Measurements from ENCODE around the gene HMX1. TPM values are rescaled to one million over a fixed set of nuclear protein-coding genes. Genes with fewer than 3 reads are reported as not detected.

Gene HMX1
- polyA plus RNA-seq, 1 of the 3 experiments (the other 2 are of a cell fraction) = 0.20 TPM

GRCh38 chr4:8851321-8852117, 20.1 kb downstream of the HMX1 start:
- no peak for DNase-seq
- H3K4me2 ChIP-seq = no peak overlapping the region
- CTCF ChIA-PET = no interaction called here
- peaks cover 0 to 4% of the 10 kb centered on the region in 2 experiments; a peak in 1 of 4 replicates for H3K4me1 ChIP-seq (ENCODE audit: control insufficient read depth in 1 of 2, insufficient read depth in 2 of 2, low read depth in 1 of 2, low read length in 1 of 2)
- no peaks in the 10 kb centered on the region for H4K20me1 ChIP-seq (ENCODE audit: insufficient read depth)
- H3F3A ChIP-seq (replicated peaks; ENCODE audit: insufficient read depth) = no peaks in the 10 kb centered on the region
- TF ChIP-seq EZH2phosphoT487 (IDR thresholded peaks at IDR 0.05; ENCODE audit: borderline replicate concordance, low read depth) (no peak), PBX3 (IDR thresholded peaks at IDR 0.05) (no peak), FOSL2 (IDR thresholded peaks at IDR 0.05; ENCODE audit: borderline replicate concordance, low read depth) (no peak), MAX (IDR thresholded peaks at IDR 0.05; ENCODE audit: low read depth) (no peak), MXI1 (IDR thresholded peaks at IDR 0.05; ENCODE audit: low read depth, low read length) (no peak), GATA2 (CRISPR knock-in tag; IDR thresholded peaks at IDR 0.05) (no peak), TAF1 (IDR thresholded peaks at IDR 0.05; ENCODE audit: borderline replicate concordance, low read depth, low read length) (no peak), RFX5 (IDR thresholded peaks at IDR 0.05; ENCODE audit: low read length) (no peak), TCF12 (IDR thresholded peaks at IDR 0.05) (no peak), IRF3 (IDR thresholded peaks at IDR 0.05; ENCODE audit: low read depth, low read length) (no peak), SIN3A (IDR thresholded peaks at IDR 0.05; ENCODE audit: borderline replicate concordance, low read depth, low read length) (no peak)
- no peak overlapping the region for H3K9ac ChIP-seq
- H3K9me3 ChIP-seq = no peaks in the 10 kb centered on the region
- no peak overlapping the region for H2AFZ ChIP-seq (ENCODE audit: low read depth)
- no peaks in the 10 kb centered on the region for H3K9me2 ChIP-seq
- POLR2A ChIA-PET = interaction anchor here (0.6 kb wide), 1 partner anchor 177 kb away, joined by 3 read pairs; no protein-coding TSS in a partner anchor
- H3K36me3 ChIP-seq (replicated peaks in 1 of 2; ENCODE audit: control insufficient read depth in 1 of 2, insufficient read depth in 2 of 2, low read length in 1 of 2) = no peaks in the 10 kb centered on the region
- H3K27me3 ChIP-seq (ENCODE audit: insufficient read depth) = no peaks in the 10 kb centered on the region
- 51% methylated on average over 11 of the region's 20 CpGs for WGBS (ENCODE audit: low lambda C conversion rate)
- no peaks in the 10 kb centered on the region for H3K79me2 ChIP-seq (ENCODE audit: insufficient read depth)
- no peak overlapping the region for H3K27ac ChIP-seq (ENCODE audit: low read depth in 2 of 2, low read length in 1 of 2)
- H3K4me3 ChIP-seq (ENCODE audit: low read depth in 2 of 2, low read length in 1 of 2) = no peak overlapping the region

- Histone ChIP-seq H3K27me3 (ENCODE audit: insufficient read depth) (no peaks in the 10 kb centered on the region), H3K27ac (ENCODE audit: low read depth in 2 of 2, low read length in 1 of 2) (no peak overlapping the region), H2AFZ (ENCODE audit: low read depth) (no peak overlapping the region), H3K79me2 (ENCODE audit: insufficient read depth) (no peaks in the 10 kb centered on the region), H3K9me2 (no peaks in the 10 kb centered on the region), H3K36me3 (replicated peaks in 1 of 2; ENCODE audit: control insufficient read depth in 1 of 2, insufficient read depth in 2 of 2, low read length in 1 of 2) (no peaks in the 10 kb centered on the region), H3K4me2 (no peak overlapping the region), H3K4me3 (ENCODE audit: low read depth in 2 of 2, low read length in 1 of 2) (no peak overlapping the region), H3K9ac (no peak overlapping the region), H3K9me3 (no peaks in the 10 kb centered on the region), H4K20me1 (ENCODE audit: insufficient read depth) (no peaks in the 10 kb centered on the region), H3K4me1 (ENCODE audit: control insufficient read depth in 1 of 2, insufficient read depth in 2 of 2, low read depth in 1 of 2, low read length in 1 of 2) (peaks cover 0 to 4% of the 10 kb centered on the region in 2 experiments; a peak in 1 of 4 replicates), H3F3A (replicated peaks; ENCODE audit: insufficient read depth) (no peaks in the 10 kb centered on the region)
- ChIA-PET CTCF (no interaction called here), POLR2A (no interaction called here)
- no peak for DNase-seq
- WGBS (ENCODE audit: low lambda C conversion rate) = 36% methylated on average over 2 of the region's 8 CpGs
- TF ChIP-seq IRF3 (IDR thresholded peaks at IDR 0.05; ENCODE audit: low read depth, low read length) = no peak
- no peak for TF ChIP-seq MEF2A (IDR thresholded peaks at IDR 0.05; ENCODE audit: borderline replicate concordance, low read depth)
- no peak for TF ChIP-seq TEAD4 (IDR thresholded peaks at IDR 0.05; ENCODE audit: borderline replicate concordance, insufficient read depth)
- TF ChIP-seq ELF1 (IDR thresholded peaks at IDR 0.05) = no peak
- TF ChIP-seq RCOR1 (IDR thresholded peaks at IDR 0.05; ENCODE audit: low read length) = no peak
- TF ChIP-seq ZBTB33 (IDR thresholded peaks at IDR 0.05; ENCODE audit: borderline replicate concordance, low read depth) = no peak
- no peak for TF ChIP-seq FOSL2 (IDR thresholded peaks at IDR 0.05; ENCODE audit: borderline replicate concordance, low read depth)
Measured at GRCh38 chr4:8850830-8851188, 20.8 kb downstream of the HMX1 start.

Data from SK-N-SH (cell line).